Activated CD4-positive, CD25-positive, alpha-beta regulatory T cell treated with anti-CD3 and anti-CD28 coated beads, Interleukin-2, amount 50 U/mL, for 16 hours (primary cell): ENCODE data around the gene NANOS2.
"Not testable (repeated sequence)": the region's sequence is repeated elsewhere in the genome, so short reads cannot be mapped to it uniquely, and the experiment has no call there.

Experiments used
- DNase-seq: peaks from one replicate; pipeline ENCODE4 v3.0.0-alpha.2; 2020; ENCODE audit warnings: low read depth, low spot score

The NANOS2 gene

DNA sequence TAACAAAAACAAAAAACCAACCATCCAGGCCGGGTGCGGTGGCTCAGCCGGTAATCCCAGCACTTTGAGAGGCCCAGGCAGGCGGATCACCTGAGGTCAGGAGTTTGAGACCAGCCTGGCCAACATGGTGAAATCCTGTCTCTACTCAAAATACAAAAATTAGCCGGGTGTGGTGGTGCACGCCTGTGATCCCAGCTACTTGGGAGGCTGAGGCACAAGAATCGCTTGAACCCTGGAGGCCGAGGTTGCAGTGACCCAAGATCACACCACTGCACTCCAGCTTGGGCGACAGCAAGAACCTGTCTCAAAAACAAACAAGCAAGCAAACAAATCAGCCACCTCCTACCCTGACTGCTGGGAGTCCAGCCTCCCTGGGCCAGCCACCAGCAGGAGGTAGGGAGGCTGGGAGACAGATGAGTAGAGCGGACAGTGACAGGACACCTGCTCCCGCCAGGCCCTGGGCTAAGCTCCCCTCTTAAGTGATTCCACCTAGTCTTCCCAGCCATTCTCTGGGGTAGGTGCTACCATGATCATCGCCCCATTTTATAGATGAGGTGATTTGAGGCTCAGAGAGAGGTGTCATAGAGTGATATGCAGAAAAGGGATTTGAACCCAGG lies 18.5 kb downstream of the NANOS2 start:
- DNase-seq = not testable (repeated sequence)

DNA sequence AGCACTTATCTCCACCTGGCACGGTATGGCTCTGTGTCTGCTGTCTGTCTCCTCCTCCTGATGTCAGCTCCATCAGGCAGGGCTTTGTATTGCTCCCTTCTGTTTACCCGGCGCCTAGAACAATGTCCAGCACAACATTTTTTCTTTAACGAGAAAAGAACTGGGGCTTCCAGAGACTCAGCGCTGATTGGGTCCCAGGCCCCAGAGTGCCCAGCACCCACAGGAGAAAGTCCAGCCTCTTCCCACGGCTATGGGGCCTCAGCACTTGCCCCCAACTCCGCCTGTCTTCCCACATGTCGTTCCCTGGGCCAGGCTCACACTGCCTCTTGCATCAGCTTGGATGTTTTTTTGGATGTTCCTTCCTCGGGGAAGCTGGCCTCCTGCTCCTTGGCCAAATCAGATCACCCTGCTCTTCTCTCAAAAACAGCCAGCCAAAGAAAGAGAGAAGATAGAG lies 19.0 kb downstream of the NANOS2 start:
- DNase-seq = no peak

DNA sequence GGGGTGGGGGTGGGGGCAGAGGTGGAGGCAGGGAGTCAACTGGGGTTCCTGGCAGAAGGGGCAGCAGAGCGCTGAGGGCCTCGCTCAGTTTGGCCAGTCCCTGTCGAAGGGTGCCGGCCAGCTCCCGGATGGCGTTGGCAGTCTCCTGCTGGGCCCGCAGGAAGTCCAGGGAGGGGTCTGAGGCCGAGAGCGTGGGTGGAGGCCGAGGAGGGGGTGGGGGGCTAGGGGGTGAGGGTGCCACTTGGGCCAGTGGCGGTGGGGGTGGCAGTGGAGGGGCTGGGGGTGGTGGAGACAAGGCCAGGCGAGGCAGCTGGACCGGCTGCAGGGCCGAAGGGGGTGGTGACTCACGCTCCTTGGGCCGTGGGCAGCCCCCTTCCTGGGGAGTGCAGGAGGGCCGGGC lies 23.7 kb downstream of the NANOS2 start:
- no peak for DNase-seq

DNA sequence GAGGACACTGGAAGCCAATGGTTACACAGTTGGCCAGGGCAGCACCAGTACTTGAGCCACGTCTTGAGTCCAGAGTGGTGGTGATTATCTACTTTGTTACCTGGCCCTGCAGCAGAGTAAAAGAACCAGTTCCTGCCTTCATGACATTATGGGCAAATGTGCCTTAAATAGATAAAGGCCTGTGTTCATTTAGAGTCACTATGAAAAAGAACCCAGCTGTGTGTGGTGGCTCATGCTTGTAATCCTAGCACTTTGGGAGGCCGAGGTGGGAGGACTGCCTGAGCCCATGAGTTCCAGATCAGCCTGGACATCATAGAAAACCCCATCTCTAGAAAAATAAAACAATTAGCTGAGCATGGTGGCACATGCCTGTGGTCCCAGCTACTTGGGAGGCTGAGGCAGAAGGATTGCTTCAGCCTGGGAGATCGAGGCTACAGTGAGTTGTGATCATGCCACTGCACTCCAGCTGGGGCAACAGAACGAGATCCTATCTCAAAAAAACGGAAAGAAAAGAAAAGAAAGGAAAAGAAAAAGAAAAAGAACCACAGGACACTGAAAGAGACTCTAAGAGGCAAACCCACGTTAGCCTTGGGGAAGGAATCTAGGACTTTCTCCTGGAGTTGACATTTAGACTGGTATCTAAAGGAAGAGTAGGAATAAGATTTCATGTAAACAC lies 25.2 kb downstream of the NANOS2 start:
- no peak for DNase-seq

DNA sequence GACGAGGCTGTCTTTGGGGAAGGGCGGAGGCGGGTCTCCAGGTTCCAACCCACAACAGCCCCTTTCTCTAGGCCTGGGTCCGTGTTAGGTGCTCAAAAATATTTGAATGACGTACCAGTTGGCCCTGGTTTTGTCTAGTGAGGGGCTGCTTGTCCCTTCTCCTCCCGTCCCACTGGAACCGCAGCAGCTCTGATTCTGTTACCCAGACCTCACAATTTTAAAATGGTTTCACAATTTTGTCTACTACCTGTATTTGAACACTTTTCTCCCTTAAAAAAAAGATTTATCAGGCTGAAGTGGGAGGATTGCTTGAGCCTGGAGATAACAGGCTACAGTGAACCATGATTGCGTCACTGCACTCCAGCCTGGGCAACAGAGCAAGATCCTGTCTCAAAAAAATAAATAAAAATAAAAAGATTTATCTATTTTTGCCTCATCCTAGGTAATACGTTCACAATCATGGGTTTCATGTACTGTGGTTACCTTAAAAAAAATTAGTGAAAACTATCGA lies 27.3 kb downstream of the NANOS2 start:
- no peak for DNase-seq

DNA sequence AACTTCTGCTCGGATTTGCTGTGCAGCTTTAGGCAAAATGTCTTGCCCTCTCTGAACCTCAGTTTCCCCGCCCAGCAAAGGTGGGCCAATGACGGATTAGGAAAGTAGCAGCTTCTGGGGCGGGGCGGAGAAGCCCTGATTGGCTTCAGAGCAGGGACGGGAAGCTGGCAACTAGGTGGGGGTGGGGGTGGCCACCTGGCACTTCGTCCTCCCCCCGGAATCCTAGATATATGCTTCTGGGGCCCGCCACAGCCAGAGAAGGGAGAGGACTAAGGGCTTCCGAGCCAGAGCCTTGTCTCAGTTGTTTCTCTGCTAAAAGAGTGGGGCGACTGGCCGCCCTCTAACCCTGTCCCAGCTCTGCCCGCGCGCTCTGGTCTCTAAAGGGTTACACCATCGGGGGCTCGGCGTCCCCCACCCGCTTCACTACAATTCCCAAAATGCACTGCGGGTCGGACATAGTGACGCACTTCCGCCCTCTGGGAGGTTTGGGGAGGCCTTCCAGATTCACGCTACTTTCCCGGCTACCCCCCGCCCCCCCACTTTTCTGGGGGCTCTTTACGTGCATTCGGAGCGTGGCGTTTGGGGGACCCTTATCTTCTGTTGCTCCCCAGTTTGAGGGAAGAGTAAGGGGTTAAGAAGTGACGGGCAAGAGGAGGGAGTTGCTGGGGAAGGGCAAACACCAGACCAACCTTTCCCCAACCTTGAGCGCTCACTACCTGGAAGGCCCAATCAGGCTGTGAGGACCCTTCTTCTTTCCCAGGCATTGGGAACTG lies 28.0 kb downstream of the NANOS2 start:
- DNase-seq = peak; percentile 86

DNA sequence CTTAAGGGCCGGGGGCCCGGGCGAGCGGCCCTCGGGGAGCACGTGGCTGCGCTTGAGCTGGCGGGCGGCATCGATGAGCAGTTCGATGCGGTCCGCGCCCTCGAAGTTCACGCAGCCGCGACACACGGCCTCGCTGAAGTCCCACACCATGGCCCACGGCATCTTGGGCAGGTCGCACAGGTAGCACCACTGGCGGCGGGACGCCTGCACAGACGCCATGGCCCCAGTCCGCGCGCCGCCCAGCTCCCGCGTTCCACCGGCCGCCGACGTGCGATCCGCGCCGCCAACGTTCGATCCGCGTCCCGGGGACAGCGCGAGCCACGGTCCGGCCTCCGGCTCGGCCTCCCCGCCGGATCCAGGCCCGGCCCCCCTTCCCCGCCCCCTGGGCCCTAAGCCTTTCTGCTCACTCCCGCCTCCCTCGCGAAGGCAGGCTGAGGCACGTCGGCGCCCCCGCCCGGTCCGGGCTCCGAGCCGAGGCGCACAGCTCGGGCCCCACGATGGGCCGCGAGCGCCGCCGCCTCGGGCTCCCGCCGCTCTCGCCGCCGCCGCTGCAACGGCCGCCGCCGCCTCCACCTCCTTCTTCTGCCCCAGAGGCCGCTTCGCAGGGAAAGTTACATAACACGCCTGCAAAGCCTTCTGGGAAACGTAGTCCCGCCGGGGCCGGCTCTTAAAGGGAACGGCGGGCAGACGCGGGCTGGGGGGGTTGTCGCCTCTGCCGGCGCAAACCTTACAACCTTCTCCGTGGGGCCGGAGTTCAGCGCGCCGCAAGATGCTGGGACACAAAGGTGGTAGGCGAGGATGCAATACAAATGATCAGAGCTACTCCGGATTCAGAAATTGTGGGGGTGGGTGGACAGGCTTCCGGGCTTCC lies 28.8 kb downstream of the NANOS2 start, which contains the start of gene IRF2BP1:
Gene IRF2BP1 (minus strand): TSS at position 586 of the 871 bp plus-strand sequence. CDS start 367 bp downstream, at position 219.
- peak; percentile 80 for DNase-seq

DNA sequence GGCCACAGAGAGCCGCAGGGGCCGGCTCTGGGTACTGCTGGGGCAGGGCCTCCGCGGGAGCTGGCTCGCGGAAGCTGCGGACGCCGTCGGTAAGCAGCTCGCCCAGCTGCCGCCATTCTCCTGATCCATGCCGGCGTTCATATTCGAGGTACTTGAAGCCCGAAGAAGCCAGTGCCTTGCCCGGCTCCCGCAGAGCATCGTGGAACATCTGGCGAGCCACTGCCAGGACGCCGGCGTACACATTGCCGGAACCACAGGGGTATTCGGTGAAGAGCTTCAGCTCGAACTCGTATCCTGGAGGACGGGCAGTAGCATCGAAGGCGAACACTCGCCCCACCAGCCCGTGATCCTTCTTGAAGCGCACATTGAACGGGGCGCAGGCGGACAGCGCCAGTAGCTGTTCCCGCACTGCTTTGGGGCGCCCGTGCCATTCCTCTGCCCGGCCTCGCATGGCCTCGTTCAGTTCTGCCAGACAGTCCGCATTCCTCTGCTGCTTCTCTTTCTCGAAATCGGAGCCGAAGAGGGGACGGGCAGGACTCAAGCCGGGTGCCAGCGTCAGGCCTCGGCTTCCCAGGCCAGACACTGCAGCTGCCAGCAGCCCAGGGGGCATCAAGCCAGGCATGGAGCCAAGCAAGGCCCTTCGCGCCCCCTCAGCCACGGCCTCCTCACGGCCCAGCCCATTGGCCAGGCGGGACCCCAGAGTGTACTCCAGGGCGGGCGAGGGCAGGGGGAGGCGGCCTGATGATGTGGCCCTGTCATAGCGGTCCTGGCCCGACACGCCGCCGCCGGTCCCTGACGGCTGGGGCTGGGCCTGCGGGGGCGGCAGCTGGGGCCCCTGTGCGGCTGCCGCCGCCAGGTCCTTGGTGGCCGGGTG lies 29.7 kb downstream of the NANOS2 start:
- DNase-seq = no peak

DNA sequence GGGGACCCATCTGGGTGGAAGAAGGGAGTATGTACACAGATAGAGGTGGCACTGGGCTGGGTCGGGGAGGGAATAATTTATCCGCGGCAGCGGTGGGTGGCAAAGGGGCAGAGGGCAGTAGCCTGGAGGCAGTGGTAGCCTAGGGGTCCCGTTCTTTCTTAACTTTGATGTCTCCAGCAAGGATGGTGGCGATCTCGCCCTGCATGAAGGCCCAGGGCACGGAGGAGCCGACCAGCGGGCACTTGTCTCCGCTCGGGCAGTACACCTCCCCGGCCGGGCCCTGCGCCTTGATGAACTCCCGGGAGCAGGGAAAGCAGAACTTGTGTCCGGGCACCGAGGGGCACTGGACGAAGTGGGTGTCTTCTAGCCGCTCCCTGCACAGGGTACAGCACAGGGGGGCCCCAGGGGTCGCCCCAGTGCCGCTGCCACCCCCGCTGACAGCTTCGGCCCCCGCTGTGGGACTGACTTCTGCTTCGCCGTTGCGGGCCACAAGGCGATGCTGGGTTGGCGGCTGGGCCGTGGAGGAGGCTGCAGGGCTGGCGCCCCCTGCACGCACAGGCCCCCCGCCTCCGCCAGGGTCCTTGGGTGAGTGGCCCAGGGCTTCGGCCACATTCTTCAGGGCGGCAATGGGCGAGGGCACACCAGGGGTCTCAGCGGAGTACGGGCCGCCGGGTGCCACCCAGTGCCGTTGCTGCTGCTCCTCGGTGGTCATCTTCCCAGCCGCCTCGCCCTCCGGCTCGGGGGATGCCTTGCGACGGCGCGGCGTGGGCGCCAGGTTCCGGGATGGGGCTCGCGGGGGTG lies 30.5 kb downstream of the NANOS2 start:
- DNase-seq = no peak

DNA sequence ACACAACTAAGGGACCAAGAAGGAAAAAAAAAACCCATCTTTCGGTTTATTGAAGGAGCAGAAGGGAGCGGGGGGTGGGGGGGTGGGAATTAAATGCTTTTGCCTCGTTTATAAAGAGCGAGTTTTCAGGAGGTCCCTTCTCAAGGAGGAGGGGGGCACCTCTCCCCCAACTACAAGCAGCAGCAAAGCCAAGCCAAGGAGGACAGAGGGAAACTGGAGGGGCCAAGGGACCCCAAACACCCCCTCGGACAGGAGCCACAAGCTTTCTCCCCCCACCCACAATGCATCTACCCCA lies 31.0 kb downstream of the NANOS2 start:
- DNase-seq = no peak

DNA sequence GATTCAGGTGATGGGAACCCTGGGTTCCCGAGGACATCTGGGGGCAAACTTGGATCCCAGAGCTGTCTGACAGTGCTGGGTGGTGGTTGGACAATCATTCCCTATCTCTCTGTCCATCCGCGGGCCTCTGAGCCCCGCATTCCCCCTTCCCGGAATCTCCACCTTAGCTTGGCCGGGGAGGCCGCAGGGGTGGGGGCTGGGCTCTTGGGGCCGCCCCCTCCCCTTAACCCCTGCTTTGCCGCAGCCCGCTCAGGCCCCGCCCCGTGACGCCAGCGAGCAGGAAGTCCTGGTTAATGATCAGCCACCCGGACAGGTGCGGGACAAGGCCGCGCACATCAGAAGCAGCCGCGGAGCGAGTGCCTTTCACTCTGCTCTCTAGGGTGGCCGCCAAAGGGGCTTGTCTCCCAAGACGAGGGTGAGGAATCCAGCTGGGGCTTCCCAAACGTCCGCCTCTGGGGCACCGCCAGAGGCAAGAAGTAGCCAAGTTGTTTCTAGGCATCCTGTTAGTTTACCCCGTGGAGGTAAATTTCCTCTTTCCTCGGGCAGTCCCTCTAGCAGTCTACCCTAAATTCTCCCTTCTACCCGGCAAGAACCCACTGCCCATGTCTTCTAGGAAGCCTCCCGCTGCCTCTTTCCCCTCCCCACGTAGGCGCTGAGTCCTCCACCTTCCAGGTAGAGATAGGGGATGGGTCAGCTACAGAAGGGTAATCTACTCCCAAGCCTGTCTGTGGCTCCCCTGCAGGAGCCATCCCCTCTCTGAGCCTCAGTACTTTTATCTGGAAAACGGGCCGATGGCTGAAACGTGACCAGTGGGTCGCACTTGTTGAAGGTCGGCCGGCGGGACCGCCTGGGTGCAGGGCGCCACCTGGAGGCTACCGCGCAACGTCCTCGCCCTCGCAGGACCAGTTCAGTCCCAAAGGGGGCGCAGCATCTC lies 31.7 kb downstream of the NANOS2 start:
- DNase-seq = peak; percentile 66

DNA sequence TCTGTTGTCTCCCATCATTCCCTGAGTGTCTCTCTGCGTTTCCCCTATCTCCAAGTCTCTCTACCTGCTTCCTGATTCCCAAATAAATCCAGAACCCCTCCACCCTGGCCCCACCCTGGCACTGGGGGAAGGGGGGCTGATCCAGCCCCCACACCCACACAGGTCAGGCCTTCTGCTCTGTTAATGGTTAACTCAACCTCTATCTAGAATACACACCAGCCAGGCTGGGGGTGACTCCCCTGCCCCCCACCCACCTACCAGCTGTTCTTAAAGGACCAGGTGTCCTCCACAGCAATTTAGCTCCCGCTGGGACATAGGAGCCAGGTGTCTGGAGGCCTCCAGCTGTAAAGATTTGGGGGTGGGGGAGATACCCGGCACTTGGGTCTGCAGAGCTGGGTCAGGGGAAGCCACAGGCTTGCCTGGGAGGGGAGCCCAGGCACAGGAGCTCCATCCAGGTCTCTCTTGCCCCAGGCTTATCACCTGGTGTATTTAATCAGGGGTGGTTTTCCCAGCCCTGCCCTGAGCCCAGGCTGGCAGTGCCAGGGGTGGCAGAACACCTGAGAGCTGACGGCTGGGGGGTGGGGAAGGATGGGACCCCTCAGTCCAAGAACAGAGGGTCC lies 32.6 kb downstream of the NANOS2 start:
- DNase-seq = no peak

DNA sequence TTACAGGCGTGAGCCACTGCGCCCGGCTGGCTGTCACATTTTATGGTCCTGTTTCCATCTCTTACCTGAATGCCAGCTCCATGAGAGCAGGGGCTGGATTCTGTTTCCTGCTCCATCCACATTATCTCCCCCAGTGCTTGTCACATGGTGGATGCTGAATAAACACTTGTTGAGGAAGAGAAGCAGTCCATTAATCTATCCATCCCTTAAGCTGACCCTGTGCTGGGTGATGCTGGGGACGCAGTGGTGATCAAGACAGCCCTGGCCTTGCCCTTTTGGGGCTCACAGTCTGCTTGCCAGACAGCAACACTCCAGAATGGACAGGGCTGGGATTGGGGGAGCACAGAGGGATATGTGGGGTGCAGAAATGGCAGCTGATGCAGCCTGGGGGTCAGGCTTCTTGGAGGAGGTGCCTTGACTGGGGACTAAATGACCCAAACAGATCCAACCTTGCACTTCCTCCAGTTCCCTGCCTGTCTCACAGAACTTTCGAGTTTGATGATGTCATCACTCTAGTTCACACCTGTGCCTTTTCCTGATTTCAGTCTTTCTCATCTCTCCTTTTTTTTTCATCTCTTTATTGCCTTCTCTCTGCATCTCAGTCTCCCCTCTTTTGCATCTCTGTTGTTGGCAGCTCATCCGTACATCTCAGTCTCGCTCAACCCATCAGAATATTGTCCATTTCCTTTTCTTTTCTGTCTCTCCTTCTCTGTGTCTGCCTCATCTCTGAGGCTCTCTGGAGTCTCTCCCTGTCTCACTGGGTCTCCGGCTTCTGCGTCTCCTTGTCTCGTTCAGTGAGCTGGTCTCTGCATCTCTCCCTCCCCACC lies 33.3 kb downstream of the NANOS2 start:
- DNase-seq = no peak

DNA sequence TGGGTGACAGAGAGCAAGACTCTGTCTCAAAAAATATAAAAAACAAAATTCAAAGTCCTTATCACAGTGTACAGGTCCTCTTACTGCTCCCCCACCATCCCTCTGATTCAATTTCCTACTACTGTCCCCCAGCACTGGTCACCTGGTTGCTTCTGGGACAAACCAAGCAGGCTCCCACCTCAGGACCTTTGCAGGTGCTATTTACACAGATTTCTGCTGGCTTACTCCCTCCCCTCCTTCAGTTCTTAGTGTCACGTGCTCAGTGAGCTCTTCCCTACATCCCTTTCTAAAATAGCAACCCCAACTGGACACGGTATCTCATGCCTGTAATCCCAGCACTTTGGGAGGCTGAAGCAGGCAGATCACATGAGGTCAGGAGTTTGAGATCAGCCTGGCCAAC lies 34.6 kb downstream of the NANOS2 start:
- DNase-seq = no peak

DNA sequence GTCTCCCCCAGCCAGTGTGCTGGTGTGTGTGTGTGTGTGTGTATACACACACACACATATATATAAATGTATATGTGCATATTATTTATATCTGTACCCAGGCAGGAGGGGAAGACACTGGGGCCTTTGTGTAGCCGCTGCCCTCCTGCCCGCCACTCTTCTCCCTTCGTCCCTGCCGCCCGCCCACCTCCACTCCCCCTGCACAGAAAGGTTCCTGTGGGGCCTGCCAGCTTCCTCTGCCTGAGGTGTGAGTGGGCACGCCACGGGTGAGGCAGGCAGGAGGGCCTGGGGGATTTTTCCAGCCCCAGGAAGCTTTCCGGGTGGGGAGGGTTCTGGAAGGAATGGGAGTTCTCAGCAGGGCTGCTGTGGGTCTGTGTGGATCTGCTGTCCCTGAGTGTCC lies 35.5 kb downstream of the NANOS2 start:
- no peak for DNase-seq

DNA sequence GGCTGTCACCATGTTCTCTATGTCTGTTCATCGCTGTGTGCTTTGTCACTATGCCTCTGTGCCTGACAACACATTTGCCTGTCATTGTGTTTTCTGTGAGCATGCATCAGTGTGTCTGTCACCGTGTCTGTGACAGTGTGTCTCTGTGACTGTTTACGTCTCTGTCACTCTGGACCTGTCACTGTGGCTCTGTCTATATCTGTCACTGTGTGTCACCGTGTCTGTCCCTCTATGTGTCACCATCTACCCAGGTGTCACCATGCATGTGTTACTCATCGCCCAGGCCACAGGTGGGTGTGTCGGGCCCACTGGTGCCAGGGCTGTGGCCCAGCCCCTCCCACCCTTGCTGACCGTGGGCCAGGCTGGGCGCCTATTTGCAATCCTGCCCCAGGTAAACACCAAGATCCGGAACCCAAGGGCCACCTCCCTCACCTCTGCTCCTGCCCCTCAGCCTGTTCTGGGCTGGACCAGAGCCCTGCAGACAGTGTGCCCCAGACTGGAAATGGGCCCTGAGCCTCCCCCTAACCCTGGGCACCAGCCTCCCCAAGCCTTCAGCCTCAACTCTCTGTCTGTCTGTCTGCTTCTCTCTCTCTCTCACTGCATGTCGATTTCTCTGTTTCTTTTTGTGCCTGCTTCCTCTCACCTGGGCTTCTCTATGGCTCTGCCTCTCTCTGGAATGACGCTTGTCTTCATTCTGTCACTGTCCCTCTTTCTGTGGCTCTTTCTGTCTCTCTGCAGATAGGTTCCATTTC lies 36.4 kb downstream of the NANOS2 start:
- no peak for DNase-seq
